Retinal pigment epithelial cell (primary cell): Measurements from ENCODE around the gene MTX1.

Experiments
- DNase-seq: peaks from one replicate; pipeline ENCODE4 v3.0.0-alpha.2; 2010; ENCODE audit warnings: low read depth
- H3K4me3 ChIP-seq: 2 replicates; pipeline ENCODE4 v1.5.1; 2011; ENCODE audit warnings: mild to moderate bottlenecking, low read length, control low read depth, moderate library complexity
- CTCF ChIP-seq: conservative IDR thresholded peaks from 2 replicates; pipeline ENCODE4 v1.5.1; 2011; ENCODE audit warnings: low read depth, low read length, control low read depth, inconsistent platforms

MTX1 gene

GRCh38 chr1:155181371-155182051, 27.0 kb upstream of the MTX1 start:
- no peak for DNase-seq
- H3K4me3 ChIP-seq, result no peak overlapping the region
- no peak for TF ChIP-seq CTCF

DNA sequence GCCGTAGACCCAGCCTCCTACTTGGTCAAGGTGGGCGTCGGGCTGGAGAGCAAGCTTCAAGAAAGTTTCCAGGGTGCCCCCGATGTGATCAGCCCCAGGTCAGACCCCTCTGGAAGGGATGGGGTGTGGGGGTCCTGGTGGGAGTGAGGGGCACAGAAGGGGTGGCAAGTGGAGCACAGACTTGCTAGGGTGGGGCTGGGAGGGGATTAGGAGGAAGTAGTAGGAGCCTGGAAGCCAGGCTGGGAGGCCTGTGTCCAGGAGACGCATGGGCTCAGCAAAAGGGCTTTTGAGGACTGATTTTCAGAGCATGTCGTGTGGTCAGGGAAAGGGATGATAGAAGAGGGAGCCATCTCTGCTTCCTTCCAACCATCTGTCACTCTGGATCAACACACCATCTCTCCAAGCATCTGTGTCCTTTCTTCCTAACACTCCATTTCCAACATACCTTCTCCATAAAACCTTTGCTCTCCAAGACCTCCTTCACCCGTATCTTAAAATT, 26.4 kb upstream of the MTX1 start:
- TF ChIP-seq CTCF, result no peak
- H3K4me3 ChIP-seq, result no peak overlapping the region
- DNase-seq, result no peak

DNA sequence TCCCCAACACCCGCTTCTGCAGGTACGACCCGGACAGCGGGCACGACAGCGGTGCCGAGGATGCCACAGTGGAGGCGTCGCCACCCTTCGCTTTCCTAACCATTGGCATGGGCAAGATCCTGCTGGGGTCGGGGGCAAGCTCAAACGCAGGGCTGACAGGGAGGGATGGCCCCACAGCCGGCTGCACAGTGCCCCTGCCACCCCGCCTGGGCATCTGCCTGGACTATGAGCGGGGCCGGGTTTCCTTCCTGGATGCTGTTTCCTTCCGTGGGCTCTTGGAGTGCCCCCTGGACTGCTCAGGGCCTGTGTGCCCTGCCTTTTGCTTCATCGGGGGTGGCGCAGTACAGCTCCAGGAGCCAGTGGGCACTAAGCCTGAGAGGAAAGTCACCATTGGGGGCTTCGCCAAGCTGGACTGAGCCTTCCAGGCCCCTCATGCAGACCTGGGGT, 24.7 kb upstream of the MTX1 start:
- DNase-seq, result no peak
- no peak for TF ChIP-seq CTCF
- H3K4me3 ChIP-seq, result no peak overlapping the region

DNA sequence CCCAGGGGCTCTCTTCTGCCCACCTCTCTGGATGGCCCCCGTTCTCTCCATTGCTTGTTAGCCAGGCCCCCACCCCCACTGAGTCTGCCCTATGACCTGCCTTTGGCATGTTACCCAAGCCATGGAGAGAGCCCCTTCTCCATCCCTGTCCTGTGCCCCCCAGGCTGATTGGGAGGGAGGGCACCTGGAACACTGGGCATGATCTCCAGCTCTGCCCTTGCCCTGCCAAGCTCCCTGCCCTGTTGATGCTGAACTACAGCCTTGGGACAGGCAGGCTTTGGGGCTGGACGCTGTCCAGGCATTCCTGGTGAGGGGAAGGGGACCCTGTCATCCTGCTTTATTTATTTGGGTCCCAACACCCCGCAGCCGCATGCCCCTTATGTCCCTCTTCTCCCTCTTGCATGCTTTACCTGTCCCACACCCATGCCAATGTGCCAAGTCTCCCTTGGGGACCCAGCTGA, 24.1 kb upstream of the MTX1 start:
- no peak for TF ChIP-seq CTCF
- H3K4me3 ChIP-seq, result no peak overlapping the region
- DNase-seq, result no peak

GRCh38 chr1:155184835-155185782, 23.4 kb upstream of the MTX1 start:
- no peak for DNase-seq
- no peak for TF ChIP-seq CTCF

DNA sequence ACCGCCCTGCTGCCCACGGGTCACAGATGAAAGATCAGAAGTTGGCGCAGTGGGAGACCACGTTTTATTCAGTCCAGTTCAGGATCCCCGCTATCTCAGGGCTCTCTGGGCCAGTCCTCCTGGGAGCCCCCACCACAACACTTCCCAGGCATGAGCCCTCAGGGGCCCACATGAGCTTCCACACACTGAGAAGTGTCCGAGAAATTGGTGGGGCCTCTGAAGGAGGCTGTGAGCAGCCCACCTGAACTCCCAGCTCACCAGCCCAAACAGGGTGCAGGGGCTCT, 22.8 kb upstream of the MTX1 start:
- H3K4me3 ChIP-seq, result no peak overlapping the region
- no peak for TF ChIP-seq CTCF
- DNase-seq, result no peak

More at GRCh38 chr1:155184835-155185782, 23.4 kb upstream of the MTX1 start:
- no peak overlapping the region for H3K4me3 ChIP-seq
